HL-60/S4 (cell line): Measurements from ENCODE around the gene UNC5A.
"Not testable (repeated sequence)": the region's sequence is repeated elsewhere in the genome, so short reads cannot be mapped to it uniquely, and the experiment has no call there.

Experiments
- in situ Hi-C: fragments of 300-500 bp; cut with MboI; formaldehyde crosslinking; loops from 2 replicates; pipeline ENCODE4 v1.14.3; 2022; ENCODE audit warnings: low sequenced_read_pairs

UNC5A gene

DNA sequence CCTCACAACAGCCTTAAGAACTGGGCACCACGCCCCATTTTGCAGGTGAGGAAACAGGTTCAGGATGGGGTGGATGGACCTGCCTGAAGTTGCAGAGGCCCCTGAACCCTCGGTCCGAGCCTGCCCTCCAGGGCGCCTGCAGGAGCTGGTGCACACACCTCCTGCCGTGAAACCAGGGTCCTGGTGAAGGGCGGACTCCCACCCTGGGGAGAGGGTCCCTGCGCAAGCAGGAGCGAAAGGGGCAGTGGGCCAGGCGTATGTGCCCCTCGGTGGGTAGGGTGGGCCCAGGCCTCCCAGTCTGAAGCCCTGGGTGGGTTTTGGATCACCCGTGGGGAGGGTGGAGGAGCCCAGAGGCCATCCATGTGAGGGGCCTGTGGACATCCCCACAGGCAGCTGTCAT lies 50.9 kb downstream of the UNC5A start:
- in situ Hi-C loops, result no loop called here

- in situ Hi-C loops, result no loop called here
These were observed 52.1 kb downstream of the UNC5A start for GRCh38 chr5:176862330-176862995.

DNA sequence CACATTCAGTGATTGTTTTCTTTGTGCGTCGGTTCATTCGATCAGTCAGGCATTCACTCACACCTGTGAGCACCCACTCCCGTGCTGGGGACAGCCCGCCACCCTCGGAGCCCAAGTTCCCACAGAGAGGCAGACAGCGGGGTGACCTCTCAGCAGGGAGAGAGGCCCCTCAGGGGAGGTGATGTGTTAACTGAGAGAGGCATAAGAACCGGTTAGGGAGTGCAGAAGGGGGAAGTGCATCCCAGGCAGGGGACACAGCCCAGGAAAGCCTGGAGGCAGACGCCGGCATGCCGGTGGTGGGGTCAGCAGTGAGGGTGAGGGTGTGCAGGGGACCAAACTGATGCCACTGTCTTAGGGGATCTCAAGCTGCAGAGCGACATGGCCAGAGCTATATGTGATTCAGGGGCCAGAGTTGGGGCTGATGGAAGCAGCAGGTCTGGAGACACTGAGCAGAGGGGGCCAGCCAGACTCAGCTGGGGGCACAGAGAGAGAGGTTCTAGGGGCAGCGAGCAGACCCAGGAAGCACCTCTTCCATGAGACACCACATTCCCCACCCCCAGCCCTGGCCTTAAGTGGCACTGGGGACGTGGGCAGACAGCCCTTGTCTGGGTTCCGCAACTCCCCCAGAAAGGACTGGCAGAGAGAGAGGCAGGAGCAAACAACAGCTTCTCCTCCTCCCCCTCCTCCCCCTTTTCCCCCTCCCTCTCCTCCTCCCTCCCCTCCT lies 52.8 kb downstream of the UNC5A start:
- in situ Hi-C loops, result no loop called here

DNA sequence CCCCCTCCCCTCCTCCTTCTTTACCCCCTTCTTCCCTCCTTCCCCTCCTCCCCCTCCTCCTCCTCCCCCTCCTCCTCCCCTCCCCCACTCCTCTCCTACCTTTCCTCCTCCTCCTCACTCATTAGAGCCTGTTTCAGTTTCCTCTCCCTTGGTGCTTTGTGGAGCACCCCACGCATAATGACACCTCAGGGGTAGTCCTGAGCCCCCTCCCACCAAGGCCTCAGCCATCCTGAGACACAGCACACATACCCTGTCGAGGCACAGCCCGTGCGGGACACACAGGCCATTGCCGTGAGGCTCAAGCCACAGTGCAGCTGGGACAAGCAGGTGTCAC lies 53.4 kb downstream of the UNC5A start:
- in situ Hi-C loops, result no loop called here

- in situ Hi-C loops, result no loop called here
These were observed 54.4 kb downstream of the UNC5A start for GRCh38 chr5:176864755-176865154.

- in situ Hi-C loops, result no loop called here
These were observed 55.6 kb downstream of the UNC5A start for GRCh38 chr5:176865964-176866363.

DNA sequence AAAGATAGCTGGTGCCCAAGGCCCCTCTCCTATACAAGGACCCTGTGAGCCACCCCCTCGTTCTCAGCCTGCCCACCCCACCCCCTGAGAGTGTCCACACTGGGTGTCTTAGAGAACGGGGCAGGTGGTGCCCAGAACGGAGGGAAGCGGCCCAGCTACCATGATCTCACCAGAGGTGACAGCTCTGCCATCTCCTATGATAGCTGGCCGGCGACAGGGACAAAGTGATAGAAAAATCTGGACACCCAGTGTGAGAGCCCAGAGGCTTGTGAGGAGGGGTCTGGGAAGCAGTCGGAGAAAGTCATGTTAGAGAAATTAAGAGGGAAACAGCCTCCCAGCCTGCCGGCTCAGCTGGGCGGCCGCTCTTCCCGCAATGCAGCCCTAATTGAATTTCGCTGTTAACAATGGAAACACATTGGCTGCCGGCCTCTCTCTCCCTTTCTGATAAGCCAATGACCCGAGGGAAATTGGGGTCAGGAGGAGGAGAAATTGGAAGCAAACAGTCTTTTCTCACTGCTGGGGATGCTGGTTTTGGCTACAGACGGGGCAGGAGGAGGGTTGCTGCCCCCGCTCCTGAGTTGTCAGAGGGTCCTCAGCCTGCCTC lies 56.5 kb downstream of the UNC5A start:
- in situ Hi-C loops, result no loop called here

- in situ Hi-C loops, result no loop called here
These were observed 57.8 kb downstream of the UNC5A start for GRCh38 chr5:176868126-176868525.

GRCh38 chr5:176868731-176869130 lies 58.4 kb downstream of the UNC5A start:
- in situ Hi-C loops, result no loop called here

GRCh38 chr5:176869501-176870109 lies 59.2 kb downstream of the UNC5A start:
- in situ Hi-C loops, result no loop called here

- in situ Hi-C loops, result no loop called here
These were observed 59.8 kb downstream of the UNC5A start for GRCh38 chr5:176870110-176870591.

GRCh38 chr5:176870644-176871043 lies 60.3 kb downstream of the UNC5A start:
- in situ Hi-C loops, result not testable (repeated sequence)

- in situ Hi-C loops, result not testable (repeated sequence)
These were observed 62.2 kb downstream of the UNC5A start for GRCh38 chr5:176872586-176872985.

GRCh38 chr5:176873011-176873410 lies 62.7 kb downstream of the UNC5A start:
- in situ Hi-C loops, result not testable (repeated sequence)

DNA sequence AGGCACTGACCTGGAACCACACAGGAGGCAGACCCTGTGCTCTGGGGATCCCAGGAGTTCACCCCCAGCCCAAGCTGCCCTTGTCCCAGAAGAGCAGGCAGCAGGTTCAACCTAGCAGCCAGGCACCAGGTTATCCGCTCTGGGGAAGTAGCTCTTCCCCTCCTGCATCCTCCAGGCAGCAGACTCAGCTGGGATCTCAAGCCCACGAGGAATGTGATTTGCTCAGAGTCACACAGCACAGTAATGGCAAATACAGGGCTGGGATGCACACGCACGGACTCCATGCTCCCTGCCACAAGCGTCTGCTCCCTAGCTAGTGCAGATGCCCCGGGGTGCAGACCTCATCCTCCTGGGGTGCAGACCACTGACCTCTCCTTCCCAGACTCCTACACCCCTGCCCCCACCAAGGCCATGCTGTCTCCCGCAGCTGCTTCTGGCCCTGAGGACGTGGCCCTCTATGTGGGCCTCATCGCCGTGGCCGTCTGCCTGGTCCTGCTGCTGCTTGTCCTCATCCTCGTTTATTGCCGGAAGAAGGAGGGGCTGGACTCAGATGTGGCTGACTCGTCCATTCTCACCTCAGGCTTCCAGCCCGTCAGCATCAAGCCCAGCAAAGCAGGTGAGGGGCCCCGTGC lies 63.3 kb downstream of the UNC5A start:
- in situ Hi-C loops, result no loop called here

GRCh38 chr5:176874198-176874780 lies 63.9 kb downstream of the UNC5A start:
- in situ Hi-C loops, result no loop called here

GRCh38 chr5:176875014-176875550 lies 64.7 kb downstream of the UNC5A start:
- in situ Hi-C loops, result no loop called here

DNA sequence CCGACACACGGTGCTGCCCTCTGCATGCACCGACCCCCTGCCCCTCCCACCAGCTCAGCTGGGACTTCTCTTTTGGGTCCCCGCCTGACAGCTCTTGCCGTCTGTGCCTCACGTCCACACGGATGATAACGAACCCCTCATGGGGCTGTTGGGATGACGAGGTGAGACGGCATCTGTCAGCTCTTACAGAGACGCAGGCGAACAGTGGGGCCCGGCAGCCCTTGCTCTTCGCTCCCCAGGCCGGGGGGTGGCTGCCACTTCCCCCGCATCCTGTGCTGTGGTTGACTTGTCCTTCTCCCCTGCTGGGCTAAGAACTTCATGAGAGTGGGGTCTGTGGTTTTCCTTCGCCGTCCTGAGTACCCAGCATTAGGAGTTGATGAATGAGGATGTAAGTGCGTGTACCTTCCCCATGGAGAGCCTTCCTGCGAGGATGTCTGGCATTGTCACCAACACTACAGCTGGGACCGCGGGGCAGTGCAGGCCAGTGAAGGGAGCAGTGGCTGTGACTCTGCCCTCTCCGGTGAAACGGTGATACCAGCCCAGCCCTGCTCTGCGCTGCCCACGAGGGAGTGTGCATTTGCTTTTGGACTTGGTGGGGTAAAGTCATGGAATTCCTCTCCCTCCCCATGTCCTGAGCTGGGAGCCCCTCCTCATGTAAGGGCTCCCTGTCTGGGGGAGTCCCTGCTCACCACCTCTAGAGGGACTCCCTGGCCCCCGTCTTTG lies 65.6 kb downstream of the UNC5A start:
- in situ Hi-C loops, result no loop called here

GRCh38 chr5:176876506-176877431 lies 66.4 kb downstream of the UNC5A start:
- in situ Hi-C loops, result no loop called here
